ENCODE data around the gene ATP8B4.

- no peak for TF ChIP-seq CTCF (IDR thresholded peaks at IDR 0.05)
- TF ChIP-seq POLR2A (IDR thresholded peaks at IDR 0.05), result no peak
These were observed 37.0 kb downstream of the ATP8B4 start for GRCh38 chr15:50082066-50082465.
